ENCODE results near the gene RACGAP1.

RACGAP1 gene

GRCh38 chr12:49948866-49949845, 76.1 kb downstream of the RACGAP1 start:
- H3K36me3 ChIP-seq (ENCODE audit: insufficient read depth) = no peaks in the 10 kb centered on the region
- no peaks in the 10 kb centered on the region for H3K79me2 ChIP-seq (ENCODE audit: insufficient read depth, low read depth)
- TF ChIP-seq, protein P1, sequence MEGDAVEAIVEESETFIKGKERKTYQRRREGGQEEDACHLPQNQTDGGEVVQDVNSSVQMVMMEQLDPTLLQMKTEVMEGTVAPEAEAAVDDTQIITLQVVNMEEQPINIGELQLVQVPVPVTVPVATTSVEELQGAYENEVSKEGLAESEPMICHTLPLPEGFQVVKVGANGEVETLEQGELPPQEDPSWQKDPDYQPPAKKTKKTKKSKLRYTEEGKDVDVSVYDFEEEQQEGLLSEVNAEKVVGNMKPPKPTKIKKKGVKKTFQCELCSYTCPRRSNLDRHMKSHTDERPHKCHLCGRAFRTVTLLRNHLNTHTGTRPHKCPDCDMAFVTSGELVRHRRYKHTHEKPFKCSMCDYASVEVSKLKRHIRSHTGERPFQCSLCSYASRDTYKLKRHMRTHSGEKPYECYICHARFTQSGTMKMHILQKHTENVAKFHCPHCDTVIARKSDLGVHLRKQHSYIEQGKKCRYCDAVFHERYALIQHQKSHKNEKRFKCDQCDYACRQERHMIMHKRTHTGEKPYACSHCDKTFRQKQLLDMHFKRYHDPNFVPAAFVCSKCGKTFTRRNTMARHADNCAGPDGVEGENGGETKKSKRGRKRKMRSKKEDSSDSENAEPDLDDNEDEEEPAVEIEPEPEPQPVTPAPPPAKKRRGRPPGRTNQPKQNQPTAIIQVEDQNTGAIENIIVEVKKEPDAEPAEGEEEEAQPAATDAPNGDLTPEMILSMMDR (conservative IDR thresholded peaks at IDR 0.05; ENCODE audit: low read depth, low read length) = no peak
- no peaks in the 10 kb centered on the region for H3K27me3 ChIP-seq (ENCODE audit: insufficient read depth, low read depth)
- H3K4me1 ChIP-seq (ENCODE audit: low read depth, poor library complexity, severe bottlenecking) = peaks cover 4% of the 10 kb centered on the region
- H3K27ac ChIP-seq = no peak overlapping the region
- H3K9ac ChIP-seq = no peak overlapping the region
- no peak overlapping the region for H3K4me3 ChIP-seq (IDR thresholded peaks at IDR 0.05; ENCODE audit: insufficient read depth, low read depth, low read length)
- no peak overlapping the region for H3K4me2 ChIP-seq
- no peaks in the 10 kb centered on the region for H4K20me1 ChIP-seq (ENCODE audit: insufficient read depth)
- H2AFZ ChIP-seq (ENCODE audit: low read depth) = no peak overlapping the region

GRCh38 chr12:49947593-49948226, 77.6 kb downstream of the RACGAP1 start:
- Histone ChIP-seq H3K4me3 (IDR thresholded peaks at IDR 0.05; ENCODE audit: insufficient read depth, low read depth, low read length) (no peak overlapping the region), H4K20me1 (ENCODE audit: insufficient read depth) (no peaks in the 10 kb centered on the region), H3K36me3 (ENCODE audit: insufficient read depth) (no peaks in the 10 kb centered on the region), H3K27ac (no peak overlapping the region), H2AFZ (ENCODE audit: low read depth) (no peak overlapping the region), H3K27me3 (ENCODE audit: insufficient read depth, low read depth) (no peaks in the 10 kb centered on the region), H3K4me1 (ENCODE audit: low read depth, poor library complexity, severe bottlenecking) (peaks cover 4% of the 10 kb centered on the region), H3K79me2 (ENCODE audit: insufficient read depth, low read depth) (no peaks in the 10 kb centered on the region), H3K9ac (no peak overlapping the region), H3K4me2 (no peak overlapping the region)
- TF ChIP-seq, protein P1 (conservative IDR thresholded peaks at IDR 0.05; ENCODE audit: low read depth, low read length) = no peak

- peaks cover 4% of the 10 kb centered on the region for H3K4me1 ChIP-seq (ENCODE audit: low read depth, poor library complexity, severe bottlenecking)
- TF ChIP-seq, protein P1 (conservative IDR thresholded peaks at IDR 0.05; ENCODE audit: low read depth, low read length) = no peak
- no peaks in the 10 kb centered on the region for H3K36me3 ChIP-seq (ENCODE audit: insufficient read depth)
Measured at GRCh38 chr12:49946497-49946896, 78.8 kb downstream of the RACGAP1 start.

DNA sequence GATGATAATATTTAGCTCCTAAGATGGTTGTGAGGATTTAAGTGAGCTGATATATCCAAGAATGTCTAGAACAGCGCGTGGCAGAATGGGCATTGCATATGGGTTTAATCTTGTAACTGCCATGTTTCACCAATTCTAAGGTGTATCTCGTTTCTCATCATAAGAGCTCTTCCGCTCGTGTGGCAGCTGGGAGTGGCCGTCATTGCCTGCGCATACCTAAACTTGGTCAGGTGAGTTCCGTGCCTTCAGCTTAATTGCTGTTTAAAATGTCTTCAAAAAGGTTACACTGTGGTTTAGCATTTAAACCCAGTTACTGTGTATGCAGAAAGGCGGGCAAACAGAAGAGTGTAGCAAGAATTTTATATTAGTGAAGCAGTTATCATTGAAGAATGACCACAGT, 79.2 kb downstream of the RACGAP1 start:
- Histone ChIP-seq H3K4me2 (no peak overlapping the region), H3K4me3 (IDR thresholded peaks at IDR 0.05; ENCODE audit: insufficient read depth, low read depth, low read length) (no peak overlapping the region), H2AFZ (ENCODE audit: low read depth) (peak overlapping the region; percentile 54), H3K9ac (no peak overlapping the region), H3K27ac (no peak overlapping the region), H4K20me1 (ENCODE audit: insufficient read depth) (no peaks in the 10 kb centered on the region), H3K4me1 (ENCODE audit: low read depth, poor library complexity, severe bottlenecking) (peaks cover 4% of the 10 kb centered on the region), H3K79me2 (ENCODE audit: insufficient read depth, low read depth) (no peaks in the 10 kb centered on the region), H3K27me3 (ENCODE audit: insufficient read depth, low read depth) (no peaks in the 10 kb centered on the region), H3K36me3 (ENCODE audit: insufficient read depth) (no peaks in the 10 kb centered on the region)
- TF ChIP-seq, protein P1 (conservative IDR thresholded peaks at IDR 0.05; ENCODE audit: low read depth, low read length) = no peak

More at GRCh38 chr12:49946497-49946896, 78.8 kb downstream of the RACGAP1 start:
- H3K27ac ChIP-seq = no peak overlapping the region
- H3K27me3 ChIP-seq (ENCODE audit: insufficient read depth, low read depth) = no peaks in the 10 kb centered on the region
- no peak overlapping the region for H3K9ac ChIP-seq
- H2AFZ ChIP-seq (ENCODE audit: low read depth) = no peak overlapping the region
- no peaks in the 10 kb centered on the region for H3K79me2 ChIP-seq (ENCODE audit: insufficient read depth, low read depth)
- no peak overlapping the region for H3K4me3 ChIP-seq (IDR thresholded peaks at IDR 0.05; ENCODE audit: insufficient read depth, low read depth, low read length)
- H3K4me2 ChIP-seq = no peak overlapping the region
- H4K20me1 ChIP-seq (ENCODE audit: insufficient read depth) = no peaks in the 10 kb centered on the region

Data from KMS-11 (cell line).